HG03460 (cell line): Measurements from ENCODE around the gene ID1.
"Not testable (repeated sequence)": the region's sequence is repeated elsewhere in the genome, so short reads cannot be mapped to it uniquely, and the experiment has no call there.

Experiments used
- ATAC-seq: cut with Tn5 transposase; IDR thresholded peaks from one replicate; pipeline ENCODE4 v1.9.1; 2021; ENCODE audit not compliant: unreplicated experiment

ID1 gene

DNA sequence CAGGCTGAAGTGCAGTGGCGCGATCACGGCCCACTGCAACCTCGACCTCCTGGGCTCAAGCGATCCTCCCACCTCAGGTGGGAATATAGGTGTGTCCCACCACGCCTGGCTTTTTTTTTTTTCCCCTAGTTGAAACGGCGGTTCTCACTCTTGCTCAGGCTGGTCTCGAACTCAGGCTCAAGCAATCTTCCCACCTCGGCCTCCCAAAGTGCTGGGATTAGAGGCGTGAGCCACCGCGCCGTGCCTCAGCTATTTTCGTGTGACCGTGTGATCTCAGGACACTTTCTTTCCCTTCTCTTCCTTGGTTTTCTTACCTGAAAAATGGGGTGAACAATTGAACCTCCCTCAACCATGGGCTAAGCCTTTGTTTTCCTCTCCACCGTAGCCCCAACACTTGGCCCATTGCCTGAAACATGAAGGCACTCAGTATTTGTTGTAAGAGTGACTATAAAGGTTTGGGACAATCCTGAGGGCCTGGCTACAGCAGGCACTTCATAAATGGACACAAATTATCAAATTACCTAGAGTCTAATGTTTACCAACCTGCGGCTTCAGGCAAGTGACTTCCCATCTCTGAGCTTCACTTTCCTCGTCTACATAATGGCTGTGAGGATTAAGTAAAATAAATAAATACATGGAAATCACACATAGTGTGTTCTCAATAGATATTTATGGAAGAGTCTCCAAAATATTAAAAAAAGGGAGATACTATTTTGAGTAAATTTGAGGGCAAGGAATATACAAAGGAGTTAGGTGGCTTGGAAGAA is 31.4 kb upstream of the ID1 start:
- peak; percentile 1 for ATAC-seq

DNA sequence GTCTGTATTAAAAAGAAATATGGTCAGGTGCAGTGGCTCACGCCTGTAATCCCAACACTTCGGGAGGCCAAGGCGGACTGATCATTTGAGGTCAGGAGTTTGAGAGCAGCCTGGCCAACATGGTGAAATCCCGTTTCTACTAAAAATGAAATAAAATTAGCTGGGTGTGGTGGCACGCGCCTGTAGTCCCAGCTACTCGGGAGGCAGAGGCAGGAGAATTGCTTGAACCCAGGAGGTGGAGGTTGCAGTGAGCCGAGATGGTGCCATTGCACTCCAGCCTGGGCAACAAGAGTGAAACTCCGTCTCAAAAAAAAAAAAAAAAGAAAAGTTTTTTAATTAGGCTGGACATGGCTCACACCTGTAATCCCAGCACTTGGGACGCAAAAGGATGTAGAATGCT is 30.1 kb upstream of the ID1 start:
- ATAC-seq = not testable (repeated sequence)

GRCh38 chr20:31576751-31577150 is 28.3 kb upstream of the ID1 start:
- no peak for ATAC-seq

DNA sequence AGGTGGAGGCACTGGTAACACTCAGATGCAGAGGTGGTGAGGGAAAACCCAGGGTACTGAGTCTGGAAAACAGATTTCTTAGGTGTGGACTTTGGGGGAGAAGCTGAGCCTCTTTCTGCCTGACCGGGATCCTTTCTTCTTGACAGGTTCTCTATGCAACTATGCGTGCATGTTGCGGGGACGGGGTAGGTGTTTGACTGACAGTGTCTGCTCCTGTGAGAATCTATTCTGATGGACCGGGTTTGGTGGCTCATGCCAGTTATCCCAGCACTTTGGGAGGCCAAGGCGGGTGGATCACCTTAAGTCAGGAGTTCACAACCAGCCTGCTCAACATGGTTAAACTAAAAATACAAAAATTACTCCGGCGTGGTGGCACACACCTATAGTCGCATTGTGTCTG is 27.9 kb upstream of the ID1 start:
- no peak for ATAC-seq

GRCh38 chr20:31578448-31579138 is 26.5 kb upstream of the ID1 start:
- ATAC-seq = no peak

DNA sequence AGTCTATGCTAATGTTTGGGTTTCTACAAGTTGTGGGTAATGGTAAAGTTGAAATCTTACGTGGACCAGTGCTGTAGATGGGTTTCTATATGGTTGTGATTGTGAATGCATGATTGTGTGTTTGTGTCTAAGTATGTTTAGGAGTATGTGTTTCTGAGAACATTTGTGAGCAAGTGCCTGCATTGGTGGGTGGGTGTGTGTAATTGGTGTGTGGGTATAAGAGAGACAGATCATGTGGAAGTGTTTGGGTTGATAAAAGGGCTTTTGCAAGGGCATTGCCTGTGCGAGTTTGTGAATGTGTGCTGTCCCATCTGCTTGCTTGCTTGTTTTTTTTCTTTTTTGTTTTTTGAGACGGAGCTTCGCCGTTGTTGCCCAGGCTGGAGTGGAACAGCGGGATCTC is 25.8 kb upstream of the ID1 start:
- no peak for ATAC-seq

GRCh38 chr20:31579941-31580651 is 25.0 kb upstream of the ID1 start:
- not testable (repeated sequence) for ATAC-seq

DNA sequence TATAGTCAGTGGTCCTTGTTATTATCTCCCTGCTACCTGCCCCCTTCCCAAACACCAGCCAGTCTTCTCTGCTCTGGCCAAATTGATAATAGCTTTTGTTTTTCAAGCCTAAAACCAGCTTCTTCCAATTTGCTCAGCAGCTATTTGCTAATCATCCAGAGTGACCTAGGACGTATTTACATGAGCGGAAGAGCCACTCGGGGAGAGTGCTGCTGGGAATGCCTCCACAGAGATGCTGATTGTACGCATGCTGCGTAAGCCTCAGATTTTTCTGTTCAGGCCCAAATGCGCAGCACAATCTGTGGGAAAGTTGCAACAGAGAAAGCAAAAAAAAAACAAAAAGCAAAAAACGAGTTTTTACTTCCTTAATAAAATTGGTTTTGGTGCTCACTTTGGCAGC is 24.4 kb upstream of the ID1 start:
- no peak for ATAC-seq

DNA sequence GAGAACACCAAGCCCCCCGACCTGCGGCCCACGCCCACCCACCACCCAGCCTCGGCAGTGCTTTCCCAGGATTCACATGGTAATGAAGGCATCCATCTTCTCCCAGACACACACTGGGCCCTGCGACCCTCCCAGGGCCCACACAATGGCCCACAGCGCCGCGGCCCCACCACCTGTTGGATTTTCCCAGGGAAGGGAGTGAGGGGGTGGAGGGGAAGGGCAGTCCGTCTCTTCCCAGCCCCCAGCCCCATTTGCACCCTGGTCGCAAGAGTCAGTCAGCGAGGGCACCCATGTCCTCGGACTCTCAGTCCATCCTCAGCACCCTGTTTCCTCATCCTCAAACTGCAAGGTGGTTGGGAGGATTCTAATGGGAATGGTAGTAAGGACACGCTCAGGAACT is 23.7 kb upstream of the ID1 start:
- no peak for ATAC-seq

DNA sequence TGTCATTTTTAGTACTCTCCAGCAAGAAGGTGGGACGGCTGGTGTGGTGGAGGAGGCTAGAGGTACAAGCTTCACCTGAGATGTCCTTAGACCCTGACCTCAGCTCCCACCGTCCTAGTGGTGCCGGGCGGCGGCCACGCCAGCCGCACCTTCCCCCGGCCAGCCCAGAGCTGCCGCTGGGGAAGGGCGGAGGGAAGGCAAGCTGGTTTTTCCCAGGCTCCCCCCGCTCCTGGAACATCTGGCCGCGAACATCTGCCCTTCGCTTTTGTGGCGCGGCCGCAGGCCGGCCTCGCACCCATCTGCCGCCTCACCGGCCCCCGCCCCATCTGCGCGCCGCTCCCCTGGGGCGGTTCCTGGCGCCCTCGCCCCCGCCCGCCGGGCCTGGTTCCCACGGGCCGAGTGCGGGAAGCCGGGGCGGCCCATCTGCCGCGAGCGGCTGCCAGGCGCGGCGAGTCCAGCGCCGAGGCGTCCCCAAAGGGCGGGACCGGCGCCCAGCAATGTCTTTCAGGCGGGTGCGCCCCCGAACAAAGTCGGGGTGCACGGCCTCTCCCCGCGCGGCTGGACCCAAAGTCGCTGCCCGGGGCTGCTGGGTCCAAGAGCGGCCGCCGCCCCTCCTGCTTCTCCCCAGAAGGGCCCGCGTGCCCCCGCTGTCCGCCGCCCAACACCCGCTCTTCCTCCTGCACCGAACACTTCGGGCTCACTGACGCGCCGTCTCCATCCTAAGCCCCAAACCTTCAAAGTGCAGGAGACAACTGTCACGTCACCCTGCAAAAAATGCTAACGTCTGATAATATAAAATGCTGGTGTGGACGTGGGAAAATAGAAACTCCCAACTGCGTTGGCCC is 17.3 kb upstream of the ID1 start:
- ATAC-seq = no peak

DNA sequence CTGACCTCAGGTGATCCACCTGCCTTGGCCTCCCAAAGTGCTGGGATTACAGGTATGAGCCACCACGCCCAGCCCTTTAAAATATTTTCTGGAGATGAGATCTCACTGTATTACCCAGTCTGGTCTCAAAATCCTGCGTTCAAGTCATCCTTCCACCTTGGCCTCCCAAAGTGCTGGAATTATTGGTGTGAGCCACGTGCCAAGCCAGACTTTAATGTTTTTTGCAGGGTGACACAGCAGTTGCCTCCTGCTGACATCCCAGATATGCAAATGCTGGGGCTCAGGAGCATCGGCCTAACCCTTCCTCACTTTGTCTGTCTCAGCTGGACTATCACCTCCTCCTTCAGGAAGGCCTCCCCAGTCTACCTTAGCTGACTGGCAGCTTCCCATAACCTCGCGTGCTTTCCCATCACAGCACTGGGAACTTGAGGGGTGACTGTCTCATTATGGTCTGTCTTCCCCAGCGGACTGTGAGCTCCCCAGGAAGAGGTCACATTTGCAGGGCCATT is 14.3 kb upstream of the ID1 start:
- ATAC-seq = no peak

GRCh38 chr20:31593221-31594001 is 11.7 kb upstream of the ID1 start:
- no peak for ATAC-seq

DNA sequence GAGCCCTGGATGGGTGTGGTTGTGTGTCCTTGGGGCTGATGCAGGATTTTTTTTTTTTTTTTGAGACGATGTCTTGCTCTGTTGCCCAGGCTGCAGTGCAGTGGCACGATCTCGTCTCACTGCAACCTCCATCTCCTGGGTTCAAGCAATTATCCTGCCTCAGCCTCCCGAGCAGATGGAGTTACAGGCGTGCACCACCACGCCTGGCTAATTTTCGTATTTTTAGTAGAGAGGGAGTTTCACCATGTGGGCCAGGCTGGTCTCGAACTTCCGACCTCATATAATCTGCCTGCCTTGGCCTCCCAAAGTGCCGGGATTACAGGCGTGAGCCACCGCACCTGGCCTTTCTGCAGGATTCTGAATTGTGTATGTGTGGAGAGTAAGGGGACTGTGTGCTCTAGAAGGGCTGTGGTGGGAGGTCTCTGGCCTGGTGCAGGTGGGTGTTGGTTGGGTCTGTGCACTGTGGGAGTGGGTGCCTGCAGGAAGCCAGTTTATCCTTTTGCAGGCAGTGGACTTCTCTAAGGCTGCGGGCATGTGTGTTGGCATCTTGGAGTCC is 11.0 kb upstream of the ID1 start:
- ATAC-seq = no peak

DNA sequence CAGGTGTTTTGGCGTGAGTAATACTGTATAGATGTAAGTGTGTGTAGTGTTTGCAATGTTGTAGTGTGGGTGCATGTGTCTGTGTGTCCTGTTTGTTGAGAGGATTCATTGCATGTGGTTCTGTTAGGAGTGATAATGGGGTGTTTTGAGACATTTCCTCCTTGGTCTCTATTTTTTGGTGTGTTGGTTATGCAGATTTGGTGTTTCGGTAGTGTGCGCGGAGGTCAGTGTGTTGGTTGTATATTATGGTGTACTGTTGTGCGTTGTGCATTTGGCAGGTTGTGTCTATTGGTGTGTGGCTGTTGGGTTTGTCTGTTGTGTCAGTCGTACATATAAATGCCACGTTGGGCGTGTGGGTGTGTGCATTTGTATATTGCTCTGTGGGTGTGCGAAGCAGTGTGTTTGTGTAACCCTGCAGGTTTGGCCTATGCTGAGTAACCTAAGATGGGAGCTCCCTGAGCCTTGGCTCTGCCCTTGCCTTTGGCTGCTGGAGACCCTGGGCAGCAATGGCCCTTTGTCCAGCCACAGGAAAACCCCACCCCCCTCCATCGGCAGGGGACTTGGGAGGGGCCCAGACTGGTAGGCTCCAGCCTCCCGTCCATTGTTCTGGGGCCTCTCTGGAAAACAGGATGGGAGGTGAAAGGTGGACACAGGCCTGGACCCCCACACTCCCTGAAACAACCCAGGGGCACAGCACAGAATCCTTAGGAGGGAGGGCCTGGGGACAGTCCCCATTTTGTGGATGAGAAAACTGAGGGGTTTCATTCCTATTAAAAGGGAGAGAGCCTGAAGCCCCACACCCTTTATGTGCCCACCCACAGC is 10.3 kb upstream of the ID1 start:
- ATAC-seq = no peak

GRCh38 chr20:31595380-31595653 is 9.8 kb upstream of the ID1 start:
- ATAC-seq = no peak

DNA sequence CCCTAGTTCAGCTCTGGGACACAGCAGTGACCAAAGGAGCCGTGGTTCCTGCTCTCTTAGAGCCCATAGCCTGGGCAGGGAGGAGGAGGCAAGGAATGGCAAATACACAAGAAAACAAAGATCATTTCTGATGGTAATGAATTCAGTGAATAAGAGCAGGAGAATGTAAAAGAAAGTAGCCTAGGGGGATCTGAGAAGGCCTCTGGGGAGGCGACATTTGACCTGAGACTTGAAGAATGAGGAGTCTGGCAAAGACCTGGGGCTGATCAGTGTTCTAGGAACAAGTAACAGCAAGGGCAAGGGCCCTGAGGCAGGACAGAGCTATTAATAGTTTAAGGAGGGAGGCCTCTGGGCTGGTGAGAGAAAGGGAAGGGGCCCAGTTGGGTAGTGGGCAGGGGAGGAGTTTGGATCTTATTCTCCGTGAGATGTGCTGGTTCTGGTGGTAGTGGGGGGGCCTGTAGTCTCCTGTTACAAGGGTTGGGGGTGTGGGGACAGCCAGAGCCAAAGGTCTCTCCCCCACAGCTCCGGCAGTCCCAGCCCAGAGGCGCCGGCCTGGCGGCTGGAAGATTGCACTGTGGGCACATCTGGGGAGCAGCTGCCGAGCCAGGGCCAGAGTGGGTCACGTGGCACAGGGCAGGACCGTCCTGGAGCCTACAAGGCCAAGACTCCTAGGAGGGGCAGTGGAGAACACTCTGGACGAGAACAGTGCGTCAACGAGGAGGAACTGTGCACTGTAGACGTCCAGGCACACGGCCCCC is 9.3 kb upstream of the ID1 start:
- no peak for ATAC-seq

DNA sequence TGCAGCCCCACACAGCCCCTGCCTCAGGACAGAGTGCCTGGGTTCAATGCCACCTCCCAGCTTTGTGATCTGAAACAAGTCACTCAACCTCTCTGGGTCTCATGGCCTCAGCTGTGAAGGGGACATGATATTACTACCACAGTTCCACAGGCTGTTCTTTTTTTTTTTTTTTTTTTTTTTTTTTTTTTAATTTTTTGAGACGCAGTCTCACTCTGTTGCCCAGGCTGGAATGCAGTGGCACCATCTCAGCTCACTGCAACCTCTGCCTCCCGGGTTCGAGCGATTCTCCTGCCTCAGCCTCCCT is 8.7 kb upstream of the ID1 start:
- not testable (repeated sequence) for ATAC-seq

GRCh38 chr20:31596831-31597480 is 8.1 kb upstream of the ID1 start:
- ATAC-seq = no peak
